ENCODE data around the gene PCNT. TPM values are rescaled to one million over a fixed set of nuclear protein-coding genes. Genes with fewer than 3 reads are reported as not detected.

The PCNT gene
- total RNA-seq, 1 donor from 2014 or later = 39.9 TPM

GRCh38 chr21:46285206-46285661, 38.7 kb upstream of the PCNT start, which contains the start of gene MCM3AP:
MCM3AP (minus strand) TSS chr21:46285611; CDS start chr21:46285286, 325 bp downstream.
- intact Hi-C loops (cut with DNase I) = loop anchor here (10.0 kb wide), 1 partner anchor 310 kb away; no protein-coding TSS in a partner anchor
- H3K4me3 ChIP-seq = peak within 1 kb of the TSS; percentile 72 to 92
- DNase-seq (ENCODE audit: low spot score in 2 of 2) = no peak
- no peaks in the 10 kb centered on the region for H3K9me3 ChIP-seq
- H3K27ac ChIP-seq = peak within 1 kb of the TSS; percentile 92 to 96
- H3K4me1 ChIP-seq = peaks cover 19 to 30% of the 10 kb centered on the region in 2 donors
- TF ChIP-seq, protein P1, sequence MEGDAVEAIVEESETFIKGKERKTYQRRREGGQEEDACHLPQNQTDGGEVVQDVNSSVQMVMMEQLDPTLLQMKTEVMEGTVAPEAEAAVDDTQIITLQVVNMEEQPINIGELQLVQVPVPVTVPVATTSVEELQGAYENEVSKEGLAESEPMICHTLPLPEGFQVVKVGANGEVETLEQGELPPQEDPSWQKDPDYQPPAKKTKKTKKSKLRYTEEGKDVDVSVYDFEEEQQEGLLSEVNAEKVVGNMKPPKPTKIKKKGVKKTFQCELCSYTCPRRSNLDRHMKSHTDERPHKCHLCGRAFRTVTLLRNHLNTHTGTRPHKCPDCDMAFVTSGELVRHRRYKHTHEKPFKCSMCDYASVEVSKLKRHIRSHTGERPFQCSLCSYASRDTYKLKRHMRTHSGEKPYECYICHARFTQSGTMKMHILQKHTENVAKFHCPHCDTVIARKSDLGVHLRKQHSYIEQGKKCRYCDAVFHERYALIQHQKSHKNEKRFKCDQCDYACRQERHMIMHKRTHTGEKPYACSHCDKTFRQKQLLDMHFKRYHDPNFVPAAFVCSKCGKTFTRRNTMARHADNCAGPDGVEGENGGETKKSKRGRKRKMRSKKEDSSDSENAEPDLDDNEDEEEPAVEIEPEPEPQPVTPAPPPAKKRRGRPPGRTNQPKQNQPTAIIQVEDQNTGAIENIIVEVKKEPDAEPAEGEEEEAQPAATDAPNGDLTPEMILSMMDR (IDR thresholded peaks at IDR 0.05) = no peak
- peaks cover 10 to 23% of the 10 kb centered on the region in 2 donors for H3K36me3 ChIP-seq
- no peaks in the 10 kb centered on the region for H3K27me3 ChIP-seq

- intact Hi-C loops (cut with DNase I) = loop anchor here (1.0 to 10.0 kb wide), 3 partner anchors 38 to 311 kb away; partner anchors contain the start of gene PCNT
- TF ChIP-seq, protein P1 (IDR thresholded peaks at IDR 0.05) = peak; percentile 18 to 43 (median 34)
- peaks cover 19 to 30% of the 10 kb centered on the region in 2 donors for H3K4me1 ChIP-seq
These were observed 38.0 kb upstream of the PCNT start, which contains the start of gene YBEY for GRCh38 chr21:46285761-46286647. YBEY (plus strand) TSS chr21:46286342; CDS start chr21:46286914, 572 bp downstream.

DNA sequence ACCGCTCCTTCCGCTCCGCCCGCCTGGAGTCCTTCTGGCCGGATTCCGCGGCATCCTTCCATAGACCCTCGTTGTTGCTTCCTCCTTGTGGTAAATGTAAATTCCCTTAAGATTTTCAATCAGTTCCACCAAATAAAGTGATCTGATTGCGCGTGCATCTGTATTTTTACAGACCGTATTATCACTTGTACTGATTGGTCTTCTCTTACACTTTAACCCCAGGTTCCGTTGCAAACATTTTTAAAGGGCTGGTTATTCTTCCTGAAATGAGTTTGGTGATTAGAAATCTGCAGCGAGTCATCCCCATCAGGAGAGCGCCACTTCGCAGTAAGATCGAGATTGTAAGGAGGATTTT, 37.3 kb upstream of the PCNT start:
- peak overlapping the region; percentile 72 to 92 for H3K4me3 ChIP-seq
- DNase-seq (ENCODE audit: low spot score in 2 of 2) = no peak
- H3K27ac ChIP-seq = peak overlapping the region; percentile 92 to 96
- peaks cover 4 to 21% of the 10 kb centered on the region in 2 donors for H3K36me3 ChIP-seq
- no peaks in the 10 kb centered on the region for H3K9me3 ChIP-seq
- TF ChIP-seq, protein P1 (IDR thresholded peaks at IDR 0.05) = no peak
- H3K4me1 ChIP-seq = peaks cover 18 to 30% of the 10 kb centered on the region in 2 donors
- H3K27me3 ChIP-seq = no peaks in the 10 kb centered on the region
- intact Hi-C loops (cut with DNase I) = loop anchor here (1.0 to 10.0 kb wide), 3 partner anchors 38 to 312 kb away; partner anchors contain the start of gene PCNT

More at GRCh38 chr21:46285761-46286647, 38.0 kb upstream of the PCNT start, which contains the start of gene YBEY:
- Histone ChIP-seq H3K36me3 (peaks cover 5 to 18% of the 10 kb centered on the region in 2 donors), H3K27ac (peak within 1 kb of the TSS; percentile 92 to 96), H3K4me3 (peak within 1 kb of the TSS; percentile 72 to 92), H3K27me3 (no peaks in the 10 kb centered on the region), H3K9me3 (no peaks in the 10 kb centered on the region)
- DNase-seq (ENCODE audit: low spot score in 2 of 2) = peak; percentile 38 to 92

GRCh38 chr21:46287541-46287940, 36.4 kb upstream of the PCNT start:
- H3K4me3 ChIP-seq = peak overlapping the region in 1 of 2 donors; percentile 92
- H3K36me3 ChIP-seq = peaks cover 8 to 15% of the 10 kb centered on the region in 2 donors
- peaks cover 15 to 28% of the 10 kb centered on the region in 2 donors for H3K4me1 ChIP-seq
- no peak for DNase-seq (ENCODE audit: low spot score in 2 of 2)
- H3K9me3 ChIP-seq = no peaks in the 10 kb centered on the region
- no peaks in the 10 kb centered on the region for H3K27me3 ChIP-seq
- TF ChIP-seq, protein P1 (IDR thresholded peaks at IDR 0.05) = no peak
- intact Hi-C loops (cut with DNase I) = loop anchor here (10.0 kb wide), 1 partner anchor 313 kb away; no protein-coding TSS in a partner anchor
- H3K27ac ChIP-seq = no peak overlapping the region

GRCh38 chr21:46289655-46290179, 34.2 kb upstream of the PCNT start:
- H3K4me1 ChIP-seq = peaks cover 6% of the 10 kb centered on the region in 2 donors
- H3K27ac ChIP-seq = no peak overlapping the region
- H3K9me3 ChIP-seq = no peaks in the 10 kb centered on the region
- no peaks in the 10 kb centered on the region for H3K27me3 ChIP-seq
- intact Hi-C loops (cut with DNase I) = loop anchor here (10.0 kb wide), 1 partner anchor 315 kb away; no protein-coding TSS in a partner anchor
- H3K4me3 ChIP-seq = no peak overlapping the region
- H3K36me3 ChIP-seq = peaks cover 3 to 8% of the 10 kb centered on the region in 2 donors
- TF ChIP-seq, protein P1 (IDR thresholded peaks at IDR 0.05) = no peak
- no peak for DNase-seq (ENCODE audit: low spot score in 2 of 2)

All from ascending aorta (tissue), 2 donors.